GM06990 (cell line): ENCODE measurements around the gene NPFFR1.

Experiments
- DNase-seq: peaks from one replicate; pipeline ENCODE4 v3.0.0-alpha.2; 2011; ENCODE audit not compliant: insufficient read length; ENCODE audit errors: extremely low read depth
- H3K27me3 ChIP-seq: replicated peaks from 2 replicates; pipeline ENCODE4 v1.6.0; 2011; ENCODE audit warnings: low read length; ENCODE audit not compliant: control insufficient read depth, insufficient read depth
- H3K36me3 ChIP-seq: 2 replicates; pipeline ENCODE4 v1.5.1; 2011; ENCODE audit warnings: low read length; ENCODE audit not compliant: control insufficient read depth, insufficient read depth
- H3K4me3 ChIP-seq: replicated peaks from 2 replicates; pipeline ENCODE4 v1.5.1; 2011; ENCODE audit warnings: low read depth, mild to moderate bottlenecking, control low read depth, low read length
- TF ChIP-seq, protein P1 (sequence below): IDR thresholded peaks from 2 replicates; pipeline ENCODE4 v1.5.1; 2011; ENCODE audit warnings: low read length, control low read depth, mild to moderate bottlenecking, inconsistent platforms; ENCODE audit not compliant: insufficient read depth, poor library complexity, severe bottlenecking

NPFFR1 gene

GRCh38 chr10:70274643-70275042, 9.2 kb downstream of the NPFFR1 start:
- TF ChIP-seq, protein P1, sequence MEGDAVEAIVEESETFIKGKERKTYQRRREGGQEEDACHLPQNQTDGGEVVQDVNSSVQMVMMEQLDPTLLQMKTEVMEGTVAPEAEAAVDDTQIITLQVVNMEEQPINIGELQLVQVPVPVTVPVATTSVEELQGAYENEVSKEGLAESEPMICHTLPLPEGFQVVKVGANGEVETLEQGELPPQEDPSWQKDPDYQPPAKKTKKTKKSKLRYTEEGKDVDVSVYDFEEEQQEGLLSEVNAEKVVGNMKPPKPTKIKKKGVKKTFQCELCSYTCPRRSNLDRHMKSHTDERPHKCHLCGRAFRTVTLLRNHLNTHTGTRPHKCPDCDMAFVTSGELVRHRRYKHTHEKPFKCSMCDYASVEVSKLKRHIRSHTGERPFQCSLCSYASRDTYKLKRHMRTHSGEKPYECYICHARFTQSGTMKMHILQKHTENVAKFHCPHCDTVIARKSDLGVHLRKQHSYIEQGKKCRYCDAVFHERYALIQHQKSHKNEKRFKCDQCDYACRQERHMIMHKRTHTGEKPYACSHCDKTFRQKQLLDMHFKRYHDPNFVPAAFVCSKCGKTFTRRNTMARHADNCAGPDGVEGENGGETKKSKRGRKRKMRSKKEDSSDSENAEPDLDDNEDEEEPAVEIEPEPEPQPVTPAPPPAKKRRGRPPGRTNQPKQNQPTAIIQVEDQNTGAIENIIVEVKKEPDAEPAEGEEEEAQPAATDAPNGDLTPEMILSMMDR = no peak
- no peak for DNase-seq
- H3K36me3 ChIP-seq = no peaks in the 10 kb centered on the region
- H3K4me3 ChIP-seq = no peak overlapping the region
- H3K27me3 ChIP-seq = no peaks in the 10 kb centered on the region

DNA sequence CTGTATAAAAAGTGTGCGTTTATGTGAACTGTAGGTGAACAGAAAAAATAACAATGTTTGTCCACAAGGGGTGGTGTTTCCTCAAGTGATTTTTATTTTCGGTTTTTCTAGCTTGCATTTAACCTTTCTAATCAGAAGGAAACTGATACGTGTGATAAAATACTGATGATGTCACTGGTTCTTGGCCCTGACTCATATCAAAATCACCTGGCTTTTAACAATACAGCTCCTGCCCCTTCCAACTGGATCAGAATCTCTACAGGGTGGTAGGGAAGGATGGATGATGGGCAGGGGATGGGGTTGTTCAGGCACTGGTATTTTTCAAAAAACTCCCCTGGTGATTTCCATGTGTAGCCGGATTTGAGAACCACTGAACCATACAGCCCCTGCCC, 10.9 kb downstream of the NPFFR1 start:
- peak; percentile 64 for DNase-seq

GRCh38 chr10:70271996-70272924, 11.5 kb downstream of the NPFFR1 start:
- no peaks in the 10 kb centered on the region for H3K36me3 ChIP-seq
- no peak overlapping the region for H3K4me3 ChIP-seq
- H3K27me3 ChIP-seq = no peaks in the 10 kb centered on the region
- TF ChIP-seq, protein P1 = no peak
- DNase-seq = no peak

More for the DNA sequence above, 10.9 kb downstream of the NPFFR1 start:
- Histone ChIP-seq H3K4me3 (no peak overlapping the region), H3K36me3 (no peaks in the 10 kb centered on the region), H3K27me3 (no peaks in the 10 kb centered on the region)
- TF ChIP-seq, protein P1 = peak; percentile 57

DNA sequence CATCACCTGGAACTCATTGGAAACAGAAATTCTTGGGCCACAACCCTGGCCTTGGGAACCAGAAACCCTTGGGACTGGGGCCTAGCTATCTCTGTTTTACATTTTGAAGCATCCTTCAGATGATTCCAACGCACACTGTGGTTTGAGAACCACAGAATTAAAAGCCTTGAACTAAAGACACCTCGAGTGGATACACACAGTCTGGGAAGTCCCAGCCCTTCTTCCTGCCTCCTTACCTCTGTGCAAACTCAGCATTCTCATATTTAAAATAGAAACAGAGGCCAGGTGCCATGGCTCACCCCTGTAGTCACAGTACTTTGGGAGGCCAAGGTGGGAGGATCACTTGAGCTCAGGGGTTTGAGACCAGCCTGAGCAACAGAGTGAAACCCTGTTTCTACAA, 12.9 kb downstream of the NPFFR1 start:
- DNase-seq = no peak
- Histone ChIP-seq H3K36me3 (no peaks in the 10 kb centered on the region), H3K27me3 (no peaks in the 10 kb centered on the region), H3K4me3 (no peak overlapping the region)
- TF ChIP-seq, protein P1 = no peak

DNA sequence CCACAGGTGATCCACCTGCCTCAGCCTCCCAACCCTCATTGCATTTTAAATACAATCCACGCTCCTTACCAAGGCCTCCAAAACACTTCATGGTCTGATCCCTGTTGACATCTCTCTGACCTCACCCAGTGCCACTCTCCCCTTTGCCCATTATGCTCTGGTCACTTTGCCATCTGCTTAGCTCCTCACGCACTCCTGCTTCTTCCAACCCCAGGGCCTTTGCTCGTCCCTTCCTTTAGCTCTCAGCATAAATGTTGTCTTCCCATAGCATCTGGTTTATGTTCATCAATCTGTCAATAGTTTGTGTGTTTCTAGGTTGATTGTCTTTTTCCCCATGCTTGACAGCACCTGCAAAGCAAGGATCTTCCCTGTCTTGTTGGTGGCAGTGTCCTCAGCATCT, 14.1 kb downstream of the NPFFR1 start:
- H3K4me3 ChIP-seq = no peak overlapping the region
- TF ChIP-seq, protein P1 = no peak
- no peaks in the 10 kb centered on the region for H3K27me3 ChIP-seq
- H3K36me3 ChIP-seq = no peaks in the 10 kb centered on the region
- no peak for DNase-seq
